GM19468 (cell line): ENCODE measurements around the gene INPP5A.

ENCODE experiments used
- ATAC-seq: cut with Tn5 transposase; IDR thresholded peaks from one replicate; pipeline ENCODE4 v1.9.1; 2021; ENCODE audit warnings: mild to moderate bottlenecking, moderate library complexity, moderate number of reproducible peaks; ENCODE audit not compliant: unreplicated experiment; ENCODE audit errors: extremely low read depth

INPP5A gene

DNA sequence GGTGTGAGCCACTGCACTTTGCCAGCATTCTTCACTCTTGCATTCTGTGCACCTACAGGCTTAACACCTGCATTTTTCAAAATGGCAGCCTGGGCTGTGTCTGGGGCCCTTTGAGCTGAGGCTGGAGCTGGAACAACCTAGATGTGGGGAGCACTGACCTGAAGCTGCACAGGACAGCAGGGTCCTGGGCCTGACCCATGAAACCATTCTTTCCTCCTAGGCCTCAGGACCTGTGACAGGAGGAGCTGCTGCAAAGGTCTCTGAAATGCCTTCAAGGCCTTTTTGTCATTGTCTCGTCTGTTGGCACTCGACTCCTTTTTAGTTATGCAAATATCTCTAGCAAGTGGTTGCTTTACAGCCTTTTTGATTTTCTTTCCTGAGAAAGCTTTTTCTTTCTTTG, 82.3 kb downstream of the INPP5A start:
- ATAC-seq: no peak

- no peak for ATAC-seq
These were observed 86.7 kb downstream of the INPP5A start for GRCh38 chr10:132624061-132624846.

DNA sequence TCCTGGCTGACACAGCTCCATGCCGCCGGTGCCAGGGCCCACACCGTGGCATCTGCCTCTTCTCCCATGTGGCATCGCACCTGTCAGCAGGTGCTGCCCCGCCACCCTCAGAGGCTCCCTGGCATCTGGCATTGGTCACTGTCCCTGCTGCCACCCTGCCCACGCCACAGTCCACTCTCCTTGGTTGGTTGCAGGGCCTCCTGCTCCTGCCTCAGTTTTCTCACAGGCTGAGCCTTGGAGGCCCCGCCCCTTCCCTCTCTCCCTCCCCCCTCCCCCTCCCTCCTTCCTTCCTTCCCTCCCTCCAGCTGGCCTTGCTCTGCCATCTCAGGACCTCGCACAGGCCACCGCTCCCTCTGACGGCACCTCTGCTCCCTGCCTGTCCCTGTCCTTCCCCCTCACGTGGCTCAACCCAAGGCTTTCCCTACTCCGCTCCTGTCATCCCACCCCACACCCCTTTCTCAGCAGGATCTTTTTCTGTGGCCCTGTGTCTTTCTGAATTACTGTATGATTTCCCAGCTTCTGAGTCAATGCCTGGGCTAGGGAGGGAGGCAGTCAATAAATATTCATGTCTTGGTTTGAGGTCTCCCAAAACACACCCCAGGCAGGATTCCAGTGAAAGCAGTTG, 87.4 kb downstream of the INPP5A start:
- ATAC-seq: no peak

GRCh38 chr10:132626019-132626760, 88.6 kb downstream of the INPP5A start:
- no peak for ATAC-seq

GRCh38 chr10:132626761-132627665, 89.4 kb downstream of the INPP5A start:
- ATAC-seq: no peak

GRCh38 chr10:132627666-132628531, 90.3 kb downstream of the INPP5A start:
- no peak for ATAC-seq

- ATAC-seq: no peak
These were observed 91.6 kb downstream of the INPP5A start for GRCh38 chr10:132628966-132629900.

GRCh38 chr10:132630156-132630555, 92.6 kb downstream of the INPP5A start:
- no peak for ATAC-seq

DNA sequence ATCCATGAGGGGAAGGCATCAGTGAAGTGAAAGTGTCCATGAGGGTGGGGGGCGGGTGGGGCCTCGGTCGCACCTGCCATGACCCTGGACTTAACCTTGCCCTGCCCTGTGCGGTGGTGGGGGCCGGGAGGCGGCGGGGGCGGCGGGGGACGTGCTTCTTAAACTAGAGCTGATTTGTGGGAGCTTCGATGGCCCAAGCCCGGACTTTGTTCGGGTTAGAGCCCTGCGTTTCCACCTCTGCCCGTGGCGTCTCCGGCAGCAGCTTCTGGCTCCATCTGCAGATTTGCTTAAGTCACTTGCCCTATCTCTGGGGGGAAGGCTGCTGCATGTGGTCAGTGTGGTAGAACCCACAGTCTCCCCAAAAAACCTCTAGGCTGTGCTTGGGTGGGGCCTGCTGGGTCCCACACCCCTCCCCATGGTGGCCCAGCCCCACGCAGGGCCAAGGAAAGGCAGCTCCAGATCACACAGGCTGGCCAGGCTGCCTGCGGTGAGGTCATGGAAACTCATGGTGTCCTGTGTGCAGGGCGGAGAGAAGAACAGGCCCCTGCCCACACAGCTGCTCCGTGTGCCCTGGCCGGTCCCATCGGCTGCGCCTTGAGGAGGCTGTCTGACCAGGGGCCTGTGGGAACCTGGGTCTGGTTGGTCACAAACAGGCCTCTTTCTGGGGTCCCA, 93.2 kb downstream of the INPP5A start:
- no peak for ATAC-seq

DNA sequence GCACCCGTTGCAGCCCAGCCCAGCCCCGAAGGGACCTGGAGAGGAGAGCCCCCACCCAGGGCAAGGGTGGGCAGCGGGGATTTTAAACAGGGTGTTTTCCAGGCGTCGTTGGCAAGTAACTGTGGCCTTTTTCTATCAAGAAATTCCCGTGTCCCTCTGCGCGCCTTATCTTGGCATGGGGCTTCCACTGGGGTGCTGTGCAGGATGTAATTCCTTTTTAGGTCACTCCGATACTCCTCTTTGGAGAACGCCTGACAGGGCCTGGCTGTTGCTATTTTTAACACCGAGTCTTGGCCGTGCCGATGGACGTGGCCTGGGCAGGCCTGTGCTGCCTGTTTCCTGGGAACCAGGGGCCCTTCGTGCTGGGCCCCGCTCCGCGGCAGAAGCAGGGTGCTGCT, 93.8 kb downstream of the INPP5A start:
- no peak for ATAC-seq

GRCh38 chr10:132632091-132632561, 94.5 kb downstream of the INPP5A start:
- ATAC-seq: no peak

- ATAC-seq: no peak
These were observed 95.5 kb downstream of the INPP5A start for GRCh38 chr10:132632851-132633684.

GRCh38 chr10:132634241-132634946, 96.8 kb downstream of the INPP5A start:
- ATAC-seq: no peak

DNA sequence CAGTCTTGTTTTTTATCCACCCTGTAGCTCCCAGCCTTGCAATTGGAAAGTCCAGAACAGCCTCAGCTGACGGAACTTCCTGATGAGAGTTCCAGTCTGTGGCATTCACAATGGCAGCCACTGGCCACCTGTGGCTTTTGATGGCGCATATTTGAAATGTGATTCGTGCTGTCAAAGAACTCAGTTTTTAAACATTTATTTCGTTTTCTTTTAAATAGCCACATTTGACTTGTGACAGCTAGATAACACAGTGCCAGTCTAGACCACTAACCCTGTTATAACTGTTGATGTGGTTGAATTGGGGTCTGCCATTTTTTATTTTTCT, 97.3 kb downstream of the INPP5A start:
- ATAC-seq: no peak

DNA sequence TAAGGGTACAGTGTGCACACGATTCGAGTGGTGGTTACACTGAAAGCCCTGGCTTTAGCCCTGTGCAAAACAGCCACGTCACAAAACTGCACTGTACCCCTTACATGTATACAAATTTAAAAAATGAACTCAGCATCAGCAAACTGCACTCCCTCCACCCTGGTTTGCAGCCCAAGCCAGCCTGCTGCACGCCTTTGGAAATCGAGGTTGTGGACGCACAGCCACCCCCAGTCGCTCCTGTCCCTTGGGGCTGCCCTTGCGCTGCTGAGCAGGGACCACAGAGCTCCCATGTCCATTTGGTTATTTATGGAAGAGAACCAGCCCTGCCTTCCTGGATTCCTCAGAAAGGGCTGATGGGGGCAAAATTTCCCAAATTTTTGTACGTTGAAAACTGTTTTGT, 98.8 kb downstream of the INPP5A start:
- ATAC-seq: no peak

DNA sequence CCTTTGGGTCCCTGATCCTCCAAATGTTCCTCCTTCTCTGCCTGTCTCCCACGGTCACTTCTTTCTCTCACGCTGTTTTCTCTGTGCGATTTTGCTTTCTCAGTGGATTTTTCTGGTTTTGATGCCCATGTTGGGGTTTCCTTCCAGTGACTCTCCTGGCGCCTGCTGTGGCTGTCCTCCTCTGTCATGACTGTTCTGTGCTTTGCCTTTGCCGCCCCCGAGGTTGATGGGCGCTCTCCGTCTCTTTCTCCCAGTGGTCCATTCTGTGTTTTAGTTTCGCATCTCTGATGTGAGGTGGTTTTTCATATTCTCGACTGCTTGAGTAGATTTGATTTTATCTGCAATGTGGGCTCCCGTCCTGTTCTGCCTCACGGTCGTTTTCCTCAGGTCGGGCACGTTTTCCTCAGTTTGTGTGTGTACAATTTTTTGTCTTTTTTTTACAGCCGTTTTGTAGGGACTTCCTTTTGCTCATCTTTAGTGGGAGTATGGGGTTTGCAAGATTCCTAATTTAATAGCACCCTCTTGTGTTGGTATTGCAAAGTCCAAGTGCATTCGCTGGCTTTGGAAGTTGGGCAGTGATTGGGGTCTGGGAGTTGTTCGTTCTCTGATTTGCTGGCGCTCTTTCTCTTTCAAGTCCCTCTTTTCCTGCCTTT, 100.0 kb downstream of the INPP5A start:
- no peak for ATAC-seq
